HG03342 (cell line): ENCODE data around the gene PLXNB2.

ENCODE experiments used
- ATAC-seq: cut with Tn5 transposase; IDR thresholded peaks from one replicate; pipeline ENCODE4 v1.9.1; 2021; ENCODE audit warnings: mild to moderate bottlenecking, moderate library complexity; ENCODE audit not compliant: unreplicated experiment

Gene PLXNB2

GRCh38 chr22:50267591-50268390 lies 39.7 kb downstream of the PLXNB2 start:
- ATAC-seq: no peak

GRCh38 chr22:50266994-50267393 lies 40.5 kb downstream of the PLXNB2 start:
- ATAC-seq: no peak

- no peak for ATAC-seq
These were observed 42.3 kb downstream of the PLXNB2 start for GRCh38 chr22:50264946-50265669.

- ATAC-seq: no peak
These were observed 43.2 kb downstream of the PLXNB2 start for GRCh38 chr22:50264104-50264745.

- ATAC-seq: no peak
These were observed 44.4 kb downstream of the PLXNB2 start for GRCh38 chr22:50262973-50263617.

GRCh38 chr22:50262460-50262911 lies 45.0 kb downstream of the PLXNB2 start:
- no peak for ATAC-seq

- ATAC-seq: no peak
These were observed 45.6 kb downstream of the PLXNB2 start, which contains the start of gene MAPK12 for GRCh38 chr22:50261615-50262459. MAPK12 (minus strand) TSS chr22:50261683; CDS start chr22:50261509, 174 bp downstream.

GRCh38 chr22:50260801-50261614 lies 46.4 kb downstream of the PLXNB2 start:
- no peak for ATAC-seq

GRCh38 chr22:50260434-50260800 lies 47.0 kb downstream of the PLXNB2 start:
- ATAC-seq: no peak

GRCh38 chr22:50259302-50259701 lies 48.1 kb downstream of the PLXNB2 start:
- ATAC-seq: no peak

GRCh38 chr22:50258361-50259292 lies 48.8 kb downstream of the PLXNB2 start:
- ATAC-seq: no peak

GRCh38 chr22:50257451-50258360 lies 49.7 kb downstream of the PLXNB2 start:
- no peak for ATAC-seq

GRCh38 chr22:50257041-50257440 lies 50.4 kb downstream of the PLXNB2 start:
- ATAC-seq: no peak

GRCh38 chr22:50256258-50256862 lies 51.1 kb downstream of the PLXNB2 start:
- ATAC-seq: no peak

GRCh38 chr22:50255607-50256006 lies 51.8 kb downstream of the PLXNB2 start:
- ATAC-seq: no peak

- no peak for ATAC-seq
These were observed 52.3 kb downstream of the PLXNB2 start for GRCh38 chr22:50255099-50255498.

- ATAC-seq: no peak
These were observed 53.5 kb downstream of the PLXNB2 start for GRCh38 chr22:50253941-50254340.
